GM21423 (cell line): ENCODE data around the gene MRFAP1.
"Not testable (repeated sequence)": the region's sequence is repeated elsewhere in the genome, so short reads cannot be mapped to it uniquely, and the experiment has no call there.

Experiments used
- ATAC-seq: cut with Tn5 transposase; IDR thresholded peaks from one replicate; pipeline ENCODE4 v1.9.1; 2021; ENCODE audit warnings: mild to moderate bottlenecking, moderate library complexity; ENCODE audit not compliant: unreplicated experiment

The MRFAP1 gene

DNA sequence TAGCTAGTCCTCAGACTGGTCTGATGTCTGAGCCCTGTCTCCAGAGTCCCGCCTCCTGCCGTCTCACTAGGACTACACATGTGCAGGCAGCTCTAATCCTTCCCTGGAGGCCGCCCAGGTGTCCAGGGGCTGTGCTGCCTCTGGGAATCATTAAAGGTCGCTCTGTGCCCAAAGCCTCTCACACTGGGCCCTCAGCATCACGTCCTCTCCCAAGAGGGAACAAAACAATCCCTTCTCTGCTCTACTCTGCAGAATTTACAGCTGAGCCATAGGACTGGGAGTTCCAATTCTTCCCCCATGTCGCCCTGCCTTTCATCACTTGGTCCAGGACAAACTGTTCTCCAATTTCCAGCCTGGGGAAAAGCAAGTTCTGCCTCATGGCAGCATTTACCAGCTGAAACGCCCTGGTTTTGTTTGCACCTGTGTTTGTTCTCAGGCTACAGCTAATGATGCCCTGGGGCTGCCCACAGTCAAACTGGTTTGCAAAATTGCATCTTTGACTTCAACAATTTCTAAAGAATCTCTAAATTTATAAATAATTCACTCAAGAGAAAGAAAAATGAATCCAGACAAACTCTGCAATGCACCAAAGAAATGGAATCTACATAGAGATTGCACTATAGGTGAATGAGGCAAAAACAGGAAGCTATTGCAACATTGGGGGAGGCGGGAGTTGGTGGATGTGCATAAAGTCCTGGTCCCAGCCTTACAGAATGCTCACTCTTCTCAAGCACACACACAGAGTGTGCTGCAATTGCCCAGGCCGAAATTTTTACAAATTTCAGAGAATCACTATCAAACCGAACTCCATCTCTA lies 7.2 kb upstream of the MRFAP1 start:
- ATAC-seq = no peak

DNA sequence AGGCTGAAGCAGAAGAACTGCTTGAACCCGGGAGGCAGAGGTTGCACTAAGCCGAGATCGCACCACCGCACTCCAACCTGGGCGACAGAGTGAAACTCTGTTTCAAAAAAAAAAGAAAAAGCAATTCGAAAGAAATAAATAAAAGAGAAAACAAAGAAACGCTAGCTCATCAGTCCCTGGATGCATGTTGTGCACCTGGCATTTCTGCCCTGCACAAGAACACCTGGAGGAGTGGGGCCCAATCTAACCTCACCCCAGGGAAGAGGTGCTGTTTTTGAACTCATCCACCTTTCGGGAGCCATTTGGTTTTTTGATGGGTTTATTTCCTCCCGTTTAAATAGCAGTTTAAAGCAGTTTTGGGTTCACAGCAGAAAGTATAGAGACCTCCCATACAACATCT lies 5.7 kb upstream of the MRFAP1 start:
- no peak for ATAC-seq

DNA sequence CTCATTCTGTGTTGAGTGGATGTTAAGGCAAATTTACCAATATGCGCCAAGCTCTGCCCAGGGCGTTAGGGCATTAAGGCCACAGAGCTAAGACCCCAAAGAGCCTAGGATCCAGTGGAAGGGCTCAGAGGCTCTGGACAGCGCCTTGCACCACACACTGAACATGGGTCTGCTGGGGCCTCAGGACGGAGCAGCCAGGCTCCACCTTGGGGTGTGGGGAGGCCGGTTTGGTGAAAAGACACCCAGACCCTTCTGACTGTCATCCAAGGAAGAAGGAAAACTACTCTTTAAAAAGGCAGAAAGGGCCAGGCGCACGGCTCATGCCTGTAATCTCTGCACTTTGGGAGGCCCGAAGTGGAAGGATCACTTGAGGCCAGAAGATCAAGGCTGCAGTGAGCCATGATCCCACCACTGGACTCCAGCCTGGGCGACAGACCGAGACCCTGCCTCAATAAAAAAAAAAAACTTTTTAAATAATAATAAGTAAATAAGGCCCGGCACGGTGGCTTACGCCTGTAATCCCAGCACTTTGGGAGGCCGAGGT lies 1.3 kb upstream of the MRFAP1 start:
- no peak for ATAC-seq

DNA sequence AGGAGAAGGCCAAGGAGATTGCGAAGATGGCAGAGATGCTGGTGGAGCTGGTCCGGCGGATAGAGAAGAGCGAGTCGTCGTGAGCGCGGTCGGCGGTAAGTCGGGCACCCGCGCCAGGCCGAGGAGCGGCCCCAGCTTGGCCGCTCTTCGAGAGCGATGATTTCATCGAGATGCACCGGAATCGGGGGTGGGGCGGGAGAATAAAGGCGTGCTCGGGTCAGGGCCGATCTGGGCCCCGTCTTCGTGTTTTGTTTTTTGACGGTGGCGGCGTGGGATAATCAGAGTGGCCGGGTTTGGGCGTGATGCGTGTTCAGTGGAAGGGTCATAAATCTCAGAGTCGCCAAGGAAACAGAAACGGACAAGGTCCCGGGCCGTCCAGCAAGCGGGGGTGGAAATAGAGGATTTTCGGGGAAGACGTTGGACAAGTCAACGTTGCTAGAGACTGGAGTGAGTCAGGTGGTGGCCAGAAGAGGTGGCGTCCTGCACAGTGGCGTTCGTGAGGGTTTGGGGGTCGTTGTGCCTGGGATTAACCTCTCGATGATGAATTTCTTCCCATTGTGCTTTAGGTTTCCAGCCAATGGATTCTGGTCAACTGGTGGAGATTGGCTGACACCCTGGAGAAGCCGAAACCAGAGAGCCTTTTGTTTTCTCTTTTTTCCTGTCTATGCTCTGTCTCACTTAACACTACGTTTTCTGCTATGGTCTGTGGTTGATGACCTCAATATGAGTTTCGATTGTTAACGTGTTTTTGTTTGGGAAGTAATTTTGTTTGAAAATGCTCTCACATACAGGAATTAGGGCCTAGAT lies 882 bp downstream of the MRFAP1 start:
- peak; percentile 18 for ATAC-seq

DNA sequence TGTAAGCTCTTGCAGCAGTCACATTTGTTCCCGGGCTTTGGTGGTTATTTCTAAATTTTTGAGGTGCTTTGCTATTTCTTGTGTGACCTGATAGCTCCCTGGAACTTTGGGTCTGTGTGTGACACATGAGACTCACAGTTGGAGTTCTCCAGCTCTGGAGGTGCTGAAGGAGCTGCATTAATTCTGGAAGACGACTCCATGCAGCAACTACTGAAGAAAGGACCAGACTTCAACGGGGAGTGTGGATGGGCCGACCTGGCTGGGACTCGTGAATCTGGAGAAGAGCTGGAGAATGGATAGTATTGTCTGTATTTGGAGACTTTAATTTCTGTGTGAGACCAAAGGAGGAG lies 1.5 kb downstream of the MRFAP1 start:
- ATAC-seq = no peak

DNA sequence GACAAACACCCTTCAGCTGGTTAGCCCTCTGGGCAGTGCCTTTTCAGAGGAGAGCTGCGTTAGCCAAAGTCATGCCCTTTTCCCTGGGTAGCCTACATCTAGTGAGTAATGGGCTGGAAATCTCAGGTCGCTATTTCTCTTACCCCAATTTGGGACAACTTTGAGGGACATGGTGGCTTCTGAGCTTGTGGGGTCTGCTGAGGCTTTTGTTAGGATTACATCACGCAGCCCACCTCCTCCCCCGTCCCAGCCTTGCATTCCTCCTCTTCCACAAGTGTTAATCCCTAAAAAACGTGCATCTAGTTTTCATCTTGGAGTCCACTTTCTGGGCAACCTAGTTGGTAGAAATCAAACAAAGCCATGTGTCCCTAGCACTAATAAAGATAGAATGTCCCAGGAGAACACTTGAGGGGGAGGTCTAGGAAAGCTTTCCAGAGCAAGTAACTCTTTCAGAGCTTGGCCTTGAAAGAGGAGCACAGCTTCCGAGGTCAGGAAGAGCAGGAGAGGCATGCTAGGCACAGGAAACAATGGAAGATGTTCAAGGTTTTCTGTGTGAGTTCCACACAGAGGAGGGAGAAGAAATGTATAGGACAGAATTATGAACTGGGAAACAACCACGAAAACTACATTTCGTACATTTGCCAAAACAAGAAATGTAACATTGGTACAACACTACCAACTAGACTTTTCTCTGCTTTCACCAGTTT lies 2.8 kb downstream of the MRFAP1 start:
- no peak for ATAC-seq

DNA sequence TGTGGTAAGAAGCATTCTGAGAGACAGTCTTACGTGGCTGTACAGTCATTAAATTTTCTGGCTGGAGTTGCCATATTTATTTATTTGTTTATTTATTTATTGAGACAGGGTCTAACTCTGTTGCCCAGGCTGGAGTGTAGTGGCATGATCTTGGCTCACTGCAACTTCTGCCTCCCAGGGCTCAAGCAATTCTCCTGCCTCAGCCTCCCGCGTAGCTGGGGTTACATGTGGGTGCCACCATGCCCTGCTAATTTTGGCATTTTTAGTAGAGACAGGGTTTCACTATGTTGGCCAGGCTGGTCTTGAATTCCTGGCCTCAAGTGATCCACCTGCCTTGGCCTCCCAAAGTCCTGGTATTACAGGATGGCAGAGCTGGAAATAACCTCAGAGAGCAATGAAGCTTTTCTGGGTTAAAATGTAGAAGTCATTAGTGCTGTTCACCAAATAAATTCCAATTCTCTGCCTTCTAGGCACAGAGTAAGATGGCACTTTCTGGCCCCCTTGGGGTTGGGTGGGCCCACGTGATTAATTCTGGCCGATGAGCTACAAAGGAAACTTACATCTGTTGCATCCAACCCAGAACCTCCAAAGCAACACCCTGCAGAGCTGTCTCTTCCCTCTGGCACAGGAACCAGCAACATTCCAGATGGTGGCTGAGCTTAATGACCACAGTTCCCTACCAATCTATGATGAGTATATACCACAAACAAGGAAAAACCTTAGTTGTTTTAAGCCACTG lies 4.5 kb downstream of the MRFAP1 start:
- no peak for ATAC-seq

DNA sequence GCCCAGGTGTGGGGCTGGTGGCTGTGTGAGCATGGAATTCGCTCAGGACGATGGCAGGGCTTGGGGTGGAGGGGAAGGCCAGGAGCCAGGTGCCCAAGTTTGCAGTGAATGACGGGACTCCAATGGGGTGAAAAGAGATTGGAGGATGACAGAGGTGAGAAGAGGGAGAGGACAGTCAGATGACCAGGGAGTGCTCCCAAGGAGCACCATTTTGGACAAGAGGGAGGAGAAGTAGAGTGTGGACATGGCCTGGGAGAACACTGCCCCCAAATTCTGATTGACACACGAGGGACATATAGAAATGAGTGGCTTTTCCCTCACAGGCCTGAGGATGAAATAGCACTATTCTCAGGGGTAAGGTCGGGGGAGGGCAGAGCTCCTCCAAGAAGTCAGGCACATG lies 6.7 kb downstream of the MRFAP1 start:
- ATAC-seq = no peak

DNA sequence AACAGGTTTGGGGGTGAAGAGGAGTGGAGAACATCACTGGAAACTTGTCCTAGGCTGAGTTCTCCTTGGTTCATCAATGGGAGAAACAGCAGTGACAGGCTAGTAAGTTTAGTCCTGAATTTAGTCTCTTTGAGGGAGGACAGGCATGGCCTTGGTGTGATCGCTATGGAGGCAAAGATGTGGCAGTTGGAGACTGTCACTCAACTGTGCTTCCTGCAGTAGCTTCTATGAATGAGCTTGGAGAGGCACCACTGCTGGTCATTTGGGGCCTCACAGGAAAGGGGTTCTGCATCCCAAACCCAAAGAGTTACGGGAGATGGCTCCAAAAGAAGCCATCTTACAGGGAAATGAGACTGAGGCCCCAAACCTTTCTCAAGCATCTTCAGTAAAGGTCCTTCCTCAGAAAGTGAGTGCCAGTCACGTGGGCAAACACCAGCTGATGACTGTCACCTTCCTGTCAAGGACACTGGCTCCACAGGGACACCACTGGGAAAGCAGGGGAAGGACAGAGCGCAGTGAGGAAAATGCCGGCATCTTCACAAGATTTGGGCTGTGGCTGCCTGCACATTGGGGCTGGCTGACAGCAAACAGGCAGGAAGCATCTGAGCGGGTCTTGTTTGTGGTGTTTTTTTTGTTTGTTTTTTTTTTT lies 7.2 kb downstream of the MRFAP1 start:
- ATAC-seq = no peak

DNA sequence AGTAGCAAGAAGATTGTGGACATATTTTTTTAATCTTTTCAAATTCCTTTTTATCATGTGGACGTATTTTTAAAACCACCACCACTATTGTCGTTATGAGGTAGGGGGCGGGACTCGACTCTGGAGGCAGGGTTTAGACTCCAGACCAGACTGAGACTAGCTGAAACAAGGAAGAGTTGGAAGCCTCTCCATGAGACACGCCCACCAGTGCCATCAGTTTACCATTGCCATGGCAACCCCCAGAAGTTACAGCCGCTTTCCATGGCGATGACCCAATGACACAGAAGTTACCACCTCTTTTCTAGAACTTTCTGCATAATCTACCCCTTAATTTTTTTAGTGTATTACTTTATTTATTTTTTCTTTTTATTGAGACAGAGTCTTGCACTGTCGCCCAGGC lies 8.7 kb downstream of the MRFAP1 start:
- no peak for ATAC-seq

DNA sequence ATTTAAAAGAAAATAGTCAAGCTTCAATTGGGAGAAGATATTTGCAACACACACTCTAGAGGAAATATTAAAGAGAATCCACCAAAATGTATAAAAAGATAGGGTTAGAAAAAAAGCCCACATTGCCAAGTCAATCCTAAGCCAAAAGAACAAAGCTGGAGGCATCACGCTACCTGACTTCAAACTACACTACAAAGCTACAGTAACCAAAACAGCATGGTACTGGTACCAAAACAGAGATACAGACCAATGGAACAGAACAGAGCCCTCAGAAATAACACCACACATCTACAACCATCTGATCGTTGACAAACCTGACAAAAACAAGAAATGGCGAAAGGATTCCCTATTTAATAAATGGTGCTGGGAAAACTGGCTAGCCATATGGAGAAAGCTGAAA lies 13.7 kb downstream of the MRFAP1 start:
- not testable (repeated sequence) for ATAC-seq

DNA sequence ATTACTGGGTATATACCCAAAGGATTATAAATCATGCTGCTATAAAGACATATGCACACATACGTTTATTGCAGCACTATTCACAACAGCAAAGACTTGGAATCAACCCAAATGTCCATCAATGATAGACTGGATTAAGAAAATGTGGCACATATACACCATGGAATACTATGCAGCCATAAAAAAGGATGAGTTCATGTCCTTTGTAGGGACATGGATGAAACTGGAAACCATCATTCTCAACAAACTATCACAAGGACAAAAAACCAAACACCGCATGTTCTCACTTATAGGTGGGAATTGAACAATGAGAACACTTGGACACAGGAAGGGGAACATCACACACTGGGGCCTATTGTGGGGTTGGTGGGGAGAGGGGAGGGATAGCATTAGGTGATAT lies 14.8 kb downstream of the MRFAP1 start:
- ATAC-seq = not testable (repeated sequence)

DNA sequence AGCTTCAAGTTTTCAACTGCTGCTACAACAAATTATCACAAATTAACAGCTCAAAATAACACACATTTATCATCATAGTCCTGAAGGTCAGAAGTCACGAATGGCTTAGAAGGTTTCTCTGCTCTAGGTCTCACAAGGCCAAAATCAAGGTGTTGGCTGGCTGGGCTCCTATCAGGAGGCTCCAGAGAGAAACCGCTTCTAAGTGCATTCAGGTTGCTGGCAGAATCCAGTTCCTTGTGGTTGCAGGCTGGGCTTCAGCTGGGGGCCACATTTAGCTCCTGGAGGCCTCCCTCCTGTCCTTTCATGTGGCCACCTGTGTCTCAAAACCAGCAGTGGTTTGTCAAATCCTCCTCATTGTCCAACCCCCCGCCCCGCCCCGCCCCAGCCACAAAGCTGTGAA lies 15.4 kb downstream of the MRFAP1 start:
- no peak for ATAC-seq

DNA sequence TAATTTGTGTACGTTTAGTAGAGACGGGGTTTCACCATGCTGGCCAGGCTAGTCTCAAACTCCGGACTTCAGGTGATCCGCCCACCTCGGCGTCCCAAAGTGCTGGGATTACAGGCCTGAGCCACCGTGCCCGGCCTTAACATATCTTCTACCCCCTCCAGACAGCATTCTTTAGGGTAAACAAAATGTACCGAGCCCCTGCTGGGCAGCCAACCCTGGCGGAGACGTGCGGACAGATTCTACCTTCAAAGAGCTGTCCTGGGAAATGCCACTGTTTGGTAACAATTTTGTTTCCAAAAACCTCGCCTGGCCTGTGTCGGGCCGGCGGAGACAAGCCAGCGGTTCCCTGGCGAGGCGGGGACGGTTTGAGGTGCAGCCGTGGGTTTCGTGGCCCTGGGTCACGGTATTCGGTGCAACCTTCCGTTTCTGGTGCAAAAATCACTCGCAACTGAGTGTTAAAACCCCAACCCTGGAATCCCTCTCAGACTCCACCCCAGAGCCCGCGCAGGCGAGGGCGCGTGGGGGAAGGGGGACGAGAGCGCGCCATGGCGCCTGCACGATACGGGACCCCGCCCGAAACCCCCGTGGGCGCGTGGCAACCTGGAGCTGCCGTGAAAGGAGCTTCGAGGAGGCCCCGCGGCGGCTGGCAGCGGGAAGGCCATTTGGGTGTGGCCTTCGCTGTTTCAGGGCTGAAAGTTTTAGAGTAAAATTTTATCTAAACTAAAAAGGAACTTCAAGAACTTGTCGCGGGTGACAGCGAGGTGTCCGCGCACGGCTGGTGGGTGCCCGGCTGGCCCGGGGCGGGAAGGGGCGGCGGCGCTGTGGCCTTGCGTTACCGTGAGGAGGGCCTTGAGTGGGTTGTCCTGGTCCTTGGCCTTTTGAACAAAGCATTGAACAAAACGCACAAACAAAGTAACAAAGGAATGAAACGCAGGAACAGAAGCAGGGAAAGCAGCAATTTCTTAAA lies 17.0 kb downstream of the MRFAP1 start:
- ATAC-seq = no peak

DNA sequence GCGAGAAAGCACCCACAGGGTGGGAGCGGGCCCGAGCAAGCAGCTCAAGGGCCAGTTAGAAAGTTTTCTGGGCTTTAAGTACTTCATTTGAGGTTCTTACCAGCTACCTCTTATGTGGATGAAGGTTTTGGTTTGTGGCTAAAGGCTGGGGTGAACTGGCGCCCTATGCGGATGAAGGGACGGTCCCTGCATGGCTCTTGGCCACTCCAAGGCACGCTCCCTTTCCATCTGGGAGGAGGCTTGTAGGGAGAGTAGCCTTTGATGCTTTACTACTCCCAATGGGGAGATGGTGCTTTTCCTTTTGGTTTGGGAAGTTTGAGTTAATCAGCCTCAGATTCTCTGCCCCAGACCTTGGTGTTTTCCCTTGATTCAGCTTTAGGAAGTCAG lies 17.7 kb downstream of the MRFAP1 start:
- ATAC-seq = no peak

DNA sequence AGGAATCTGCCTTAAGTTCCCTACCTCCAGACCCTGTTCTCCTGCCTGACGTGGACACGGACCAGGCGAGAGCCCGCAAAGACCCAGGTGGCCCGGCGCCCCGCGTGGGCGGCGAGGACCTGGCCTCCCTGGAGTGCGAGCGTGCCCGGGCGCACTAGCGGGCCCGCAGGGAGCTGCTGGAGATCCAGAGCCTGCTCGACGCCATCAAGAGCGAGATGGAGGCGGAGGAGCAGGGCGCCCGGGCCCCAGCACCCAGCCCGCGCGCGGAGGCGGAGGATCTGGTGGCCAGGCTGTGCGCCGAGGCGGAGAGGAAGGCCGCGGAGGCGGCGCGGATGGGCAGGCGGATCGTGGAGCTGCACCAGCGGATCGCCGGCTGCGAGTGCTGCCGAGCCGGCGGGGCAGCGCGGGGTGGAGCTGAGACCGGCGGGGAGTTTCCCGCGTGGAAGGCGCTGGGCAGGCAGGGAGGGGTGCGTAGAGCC lies 18.2 kb downstream of the MRFAP1 start:
- no peak for ATAC-seq

DNA sequence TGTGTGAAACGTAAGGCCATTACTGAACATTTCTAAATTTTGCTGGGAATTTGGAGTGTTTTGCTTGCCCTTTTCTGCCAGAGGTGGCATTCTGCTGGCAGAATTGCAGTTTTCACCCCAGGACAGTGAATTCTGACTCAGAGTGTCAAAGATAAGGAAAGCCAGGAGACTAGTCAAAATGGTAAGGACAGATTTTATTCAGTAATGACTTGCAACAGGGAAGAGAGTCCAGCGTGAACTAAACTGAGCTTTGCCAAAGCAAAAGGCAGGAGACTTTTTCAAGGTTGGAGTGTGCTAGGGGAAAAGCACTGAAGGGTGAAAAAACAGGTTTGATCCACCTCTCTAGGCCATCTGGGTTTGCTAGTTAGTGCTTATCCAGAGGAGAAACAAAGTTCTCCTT lies 19.4 kb downstream of the MRFAP1 start:
- no peak for ATAC-seq

DNA sequence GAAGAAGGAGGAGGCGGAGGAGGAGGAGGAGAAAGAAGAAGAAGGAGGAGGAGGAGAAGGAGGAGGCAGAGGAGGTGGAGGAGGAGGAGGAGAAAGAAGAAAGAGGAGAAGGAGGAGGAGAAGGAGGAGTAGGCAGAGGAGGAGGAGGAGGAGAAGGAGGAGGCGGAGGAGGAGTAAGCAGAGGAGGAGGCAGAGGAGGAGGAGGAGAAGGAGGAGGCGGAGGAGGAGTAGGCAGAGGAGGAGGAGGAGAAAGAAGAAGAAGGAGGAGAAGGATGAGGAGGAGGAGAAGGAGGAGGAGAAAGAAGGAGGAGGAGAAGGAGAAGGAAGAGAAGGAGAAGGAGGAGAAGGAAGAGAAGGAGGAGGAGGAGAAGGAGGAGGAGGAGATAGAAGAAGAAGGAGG lies 19.9 kb downstream of the MRFAP1 start:
- no peak for ATAC-seq

DNA sequence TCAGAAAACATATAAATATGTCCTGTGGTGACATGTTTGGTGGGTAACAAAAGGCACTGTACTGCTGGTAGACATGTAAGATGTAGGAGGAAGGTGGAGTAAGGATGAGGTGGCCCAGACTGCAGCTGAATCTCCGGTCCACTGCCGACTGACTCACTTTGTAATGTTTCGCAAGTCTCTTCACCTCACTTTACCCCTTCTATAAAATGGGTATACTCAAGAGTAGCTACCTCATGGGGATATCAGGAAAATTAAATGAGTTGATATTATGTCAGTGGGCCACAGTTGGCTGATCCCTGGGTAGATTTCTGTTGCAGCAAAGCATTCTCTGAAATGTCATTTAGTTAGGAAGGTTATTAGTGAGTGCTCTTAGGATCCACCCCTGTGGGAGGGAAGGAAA lies 22.1 kb downstream of the MRFAP1 start:
- ATAC-seq = no peak
